HepG2 (cell line): ENCODE data around the gene ENTPD1. TPM values are rescaled to one million over a fixed set of nuclear protein-coding genes. Genes with fewer than 3 reads are reported as not detected.

Experiments used
- CBX2 ChIP-seq, 2 experiments: fragments of 200-600 bp in 1 of 2; sonication (generic); formaldehyde crosslinking in 1 of 2; IDR thresholded peaks; 2 replicates each; pipeline versions ENCODE4 v1.7.0 to v1.8.1; 2018 to 2022; ENCODE audit warnings: low read depth in 2 of 2, low read length in 1 of 2, mild to moderate bottlenecking in 1 of 2, missing genetic modification reagents in 1 of 2
- CENPT ChIP-seq: sonication (generic); formaldehyde crosslinking; IDR thresholded peaks from 2 replicates; pipeline ENCODE4 v1.8.0; 2022; ENCODE audit warnings: low read depth, mild to moderate bottlenecking, moderate library complexity, missing genetic modification reagents
- DPF2 ChIP-seq: sonication (generic); formaldehyde crosslinking; IDR thresholded peaks from 2 replicates; pipeline ENCODE4 v1.4.0; 2020; ENCODE audit warnings: mild to moderate bottlenecking, low read depth, missing genetic modification reagents, borderline replicate concordance
- ETV5 ChIP-seq: IDR thresholded peaks from 2 replicates; pipeline ENCODE4 v1.6.1; 2018; ENCODE audit warnings: missing biosample characterization, missing genetic modification reagents, inconsistent platforms, borderline replicate concordance
- KDM4B ChIP-seq: sonication (generic); formaldehyde crosslinking; IDR thresholded peaks from 2 replicates; pipeline ENCODE4 v1.4.0; 2020; ENCODE audit warnings: missing genetic modification reagents
- KLF16 ChIP-seq, 2 experiments: sonication (generic) in 1 of 2; formaldehyde crosslinking in 1 of 2; IDR thresholded peaks; 2 replicates each; pipeline versions ENCODE4 v1.6.1 to v1.8.0; 2016 to 2023; ENCODE audit warnings: missing genetic modification reagents in 2 of 2, missing compliant biosample characterization in 1 of 2
- NFE2 ChIP-seq: sonication (generic); formaldehyde crosslinking; IDR thresholded peaks from 2 replicates; pipeline ENCODE4 v1.4.0; 2020; ENCODE audit warnings: missing genetic modification reagents
- NFYC ChIP-seq: IDR thresholded peaks from 2 replicates; pipeline ENCODE4 v1.6.1; 2016; ENCODE audit warnings: missing genetic modification reagents, missing compliant biosample characterization
- NRL ChIP-seq: sonication (generic); formaldehyde crosslinking; IDR thresholded peaks from 2 replicates; pipeline ENCODE4 v1.5.0; 2020; ENCODE audit warnings: missing genetic modification reagents, mild to moderate bottlenecking, moderate library complexity, borderline replicate concordance
- PLRG1 ChIP-seq: fragments of 450-650 bp; conservative IDR thresholded peaks from 2 replicates; pipeline ENCODE4 v1.6.1; 2016
- SIN3B ChIP-seq: fragments of 150-350 bp; IDR thresholded peaks from 2 replicates; pipeline ENCODE4 v1.6.1; 2014; ENCODE audit warnings: low read length
- SRY ChIP-seq: sonication (generic); formaldehyde crosslinking; IDR thresholded peaks from 2 replicates; pipeline ENCODE4 v1.8.0; 2022; ENCODE audit warnings: mild to moderate bottlenecking, missing genetic modification reagents
- SUZ12 ChIP-seq: fragments of 150-350 bp; IDR thresholded peaks from 2 replicates; pipeline ENCODE4 v1.6.1; 2014; ENCODE audit warnings: low read depth, low read length
- TEAD3 ChIP-seq: optimal IDR thresholded peaks from 2 replicates; pipeline ENCODE3; 2016; ENCODE audit warnings: borderline replicate concordance
- TOPORS ChIP-seq: sonication (generic); formaldehyde crosslinking; IDR thresholded peaks from 2 replicates; pipeline ENCODE4 v1.8.0; 2023; ENCODE audit warnings: mild to moderate bottlenecking, missing genetic modification reagents
- ZBTB7B ChIP-seq: sonication (generic); formaldehyde crosslinking; IDR thresholded peaks from 2 replicates; pipeline ENCODE4 v1.4.0; 2020; ENCODE audit warnings: missing genetic modification reagents
- ZFY ChIP-seq: sonication (generic); formaldehyde crosslinking; IDR thresholded peaks from 2 replicates; pipeline ENCODE4 v1.4.0; 2020; ENCODE audit warnings: missing genetic modification reagents
- ZNF124 ChIP-seq: sonication (generic); formaldehyde crosslinking; IDR thresholded peaks from 2 replicates; pipeline ENCODE4 v1.4.0; 2020; ENCODE audit warnings: missing genetic modification reagents
- ZNF205 ChIP-seq: IDR thresholded peaks from 2 replicates; pipeline ENCODE4 v1.6.1; 2018; ENCODE audit warnings: missing biosample characterization, missing genetic modification reagents
- ZNF24 ChIP-seq: fragments of 450-650 bp; IDR thresholded peaks from 2 replicates; pipeline ENCODE4 v1.6.1; 2017; ENCODE audit warnings: antibody characterized with exemption, mild to moderate bottlenecking
- ZNF264 ChIP-seq: sonication (generic); formaldehyde crosslinking; IDR thresholded peaks from 2 replicates; pipeline ENCODE4 v1.4.0; 2020; ENCODE audit warnings: missing genetic modification reagents
- ZNF30 ChIP-seq: sonication (generic); formaldehyde crosslinking; IDR thresholded peaks from 2 replicates; pipeline ENCODE4 v1.5.0; 2020; ENCODE audit warnings: mild to moderate bottlenecking, missing genetic modification reagents
- ZNF331 ChIP-seq: sonication (generic); formaldehyde crosslinking; IDR thresholded peaks from 2 replicates; pipeline ENCODE4 v1.4.0; 2020; ENCODE audit warnings: missing genetic modification reagents
- ZNF501 ChIP-seq: sonication (generic); formaldehyde crosslinking; IDR thresholded peaks from 2 replicates; pipeline ENCODE4 v1.5.1; 2020; ENCODE audit warnings: mild to moderate bottlenecking, moderate library complexity, missing genetic modification reagents
- ZNF557 ChIP-seq: sonication (generic); formaldehyde crosslinking; IDR thresholded peaks from 2 replicates; pipeline ENCODE4 v1.4.0; 2020; ENCODE audit warnings: missing genetic modification reagents
- ZNF724P ChIP-seq: sonication (generic); formaldehyde crosslinking; IDR thresholded peaks from 2 replicates; pipeline ENCODE4 v1.8.0; 2022; ENCODE audit warnings: missing genetic modification reagents, borderline replicate concordance
- ZNF772 ChIP-seq: sonication (generic); formaldehyde crosslinking; IDR thresholded peaks from 2 replicates; pipeline ENCODE4 v1.5.0; 2020; ENCODE audit warnings: mild to moderate bottlenecking, missing genetic modification reagents
- ZNF782 ChIP-seq: sonication (generic); formaldehyde crosslinking; IDR thresholded peaks from 2 replicates; pipeline ENCODE4 v1.4.0; 2020; ENCODE audit warnings: missing genetic modification reagents, mild to moderate bottlenecking, borderline replicate concordance
- polyA plus RNA-seq, 8 experiments: library from polyadenylated mRNA; depleted of rRNA in 3 of 8; stranded (reverse) in 7 of 8; unstranded in 1 of 8; fragments of >200 nt; fragmentation: Illumina TruSeq in 4 of 8; extraction: Trizol in 4 of 8; gene quantifications; 2 replicates each; pipeline versions ENCODE4 v1.2.1 to v1.2.3, GENCODE V29; 2011 to 2016; ENCODE audit warnings: low read depth in 4 of 8, missing spikeins in 1 of 8, mixed read lengths in 1 of 8; ENCODE audit not compliant: insufficient read depth in 1 of 8
- total RNA-seq, 5 experiments: library from RNA; depleted of rRNA; stranded (reverse); fragments of >200 nt; fragmentation: Illumina TruSeq; extraction: Trizol; gene quantifications; 2 replicates each; pipeline ENCODE4 v1.2.3, GENCODE V29; 2016; ENCODE audit warnings: low read depth in 1 of 5
- TF ChIP-seq, protein P1 (sequence below): fragments of 450-650 bp; IDR thresholded peaks from 2 replicates; pipeline ENCODE4 v1.6.1; 2016
- TF ChIP-seq, protein P2 (sequence below): sonication (generic); formaldehyde crosslinking; IDR thresholded peaks from 2 replicates; pipeline ENCODE4 v1.4.0; 2020; ENCODE audit warnings: missing genetic modification reagents

ENTPD1 gene
- total and polyA plus RNA-seq, 2 of the 13 experiments (the other 11 are each of a cell fraction or from before 2014, with no cell fraction given), result 0.07 TPM

DNA sequence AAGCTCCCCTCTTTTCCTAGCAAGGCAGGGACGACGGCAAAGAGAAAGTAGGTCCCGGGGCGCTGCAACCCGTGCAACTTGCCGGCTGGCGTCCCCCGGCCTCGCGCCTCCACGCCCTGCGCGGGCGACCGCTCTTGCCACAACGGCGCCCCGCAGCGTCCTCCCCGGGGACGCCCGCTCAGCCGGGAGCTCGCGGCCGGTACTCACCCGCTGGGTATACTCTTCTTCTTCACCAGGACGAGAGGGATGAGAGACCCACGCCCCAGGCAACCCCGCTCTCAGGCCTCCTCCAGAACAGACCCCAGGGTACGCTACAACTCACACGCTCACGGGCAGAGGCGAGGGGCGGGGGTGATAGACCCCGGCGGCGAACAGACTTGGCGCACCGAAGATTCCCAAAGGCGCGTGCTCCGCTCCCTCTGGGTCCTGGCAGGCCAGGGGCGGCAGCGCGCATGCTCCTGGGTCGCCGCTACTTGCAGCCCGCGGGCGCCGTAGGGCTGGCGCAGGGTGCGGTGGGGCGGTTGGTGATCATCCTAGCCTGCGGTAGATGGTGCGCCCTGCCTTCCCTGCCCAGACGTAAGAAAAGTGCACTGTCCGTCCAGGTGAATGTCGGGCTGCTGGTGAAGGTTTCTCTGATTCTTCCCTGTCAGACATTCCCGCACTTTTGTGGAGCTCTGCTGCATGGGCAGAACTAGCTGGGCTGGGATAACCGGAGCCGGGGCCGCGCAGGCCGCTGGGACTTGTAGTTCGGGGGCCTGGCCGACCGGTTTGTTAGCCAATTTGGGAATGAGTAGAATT is 151.7 kb downstream of the ENTPD1 start, which contains the start of gene CC2D2B (continued):
- TF ChIP-seq, protein P1, sequence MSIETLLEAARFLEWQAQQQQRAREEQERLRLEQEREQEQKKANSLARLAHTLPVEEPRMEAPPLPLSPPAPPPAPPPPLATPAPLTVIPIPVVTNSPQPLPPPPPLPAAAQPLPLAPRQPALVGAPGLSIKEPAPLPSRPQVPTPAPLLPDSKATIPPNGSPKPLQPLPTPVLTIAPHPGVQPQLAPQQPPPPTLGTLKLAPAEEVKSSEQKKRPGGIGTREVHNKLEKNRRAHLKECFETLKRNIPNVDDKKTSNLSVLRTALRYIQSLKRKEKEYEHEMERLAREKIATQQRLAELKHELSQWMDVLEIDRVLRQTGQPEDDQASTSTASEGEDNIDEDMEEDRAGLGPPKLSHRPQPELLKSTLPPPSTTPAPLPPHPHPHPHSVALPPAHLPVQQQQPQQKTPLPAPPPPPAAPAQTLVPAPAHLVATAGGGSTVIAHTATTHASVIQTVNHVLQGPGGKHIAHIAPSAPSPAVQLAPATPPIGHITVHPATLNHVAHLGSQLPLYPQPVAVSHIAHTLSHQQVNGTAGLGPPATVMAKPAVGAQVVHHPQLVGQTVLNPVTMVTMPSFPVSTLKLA, result no peak
- no peak for TF ChIP-seq SIN3B
- TF ChIP-seq ZNF501 (CRISPR knock-in tag), result peak; percentile 94
- TF ChIP-seq TEAD3 (CRISPR knock-in tag), result peak; percentile 21
- TF ChIP-seq ZNF724P (CRISPR knock-in tag), result peak; percentile 72
- peak; percentile 38; the same call in 1 of the 2 replicates for TF ChIP-seq ZBTB7B (CRISPR knock-in tag)
- TF ChIP-seq ZNF205, result peak; percentile 52; the same call in 1 of the 2 replicates
- peak; percentile 34; the same call in 1 of the 2 replicates for TF ChIP-seq ZNF331 (CRISPR knock-in tag)
- 0 out of 2 replicates have a peak, but pooled peaks have one; percentile 50 for TF ChIP-seq ZNF557 (CRISPR knock-in tag)
- 0 out of 2 replicates have a peak, but pooled peaks have one; percentile 65 for TF ChIP-seq ZNF782 (CRISPR knock-in tag)
- TF ChIP-seq ZNF264 (CRISPR knock-in tag), result 0 out of 2 replicates have a peak, but pooled peaks have one; percentile 78
- TF ChIP-seq ETV5, result 0 out of 2 replicates have a peak, but pooled peaks have one; percentile 7
- no peak for TF ChIP-seq KDM4B
- TF ChIP-seq ZFY, result peak; percentile 88
- TF ChIP-seq ZNF124, result peak; percentile 68; the same call in 1 of the 2 replicates
- TF ChIP-seq TOPORS (CRISPR knock-in tag), result no peak; the same call in none of the 2 replicates
- peak; percentile 57 for TF ChIP-seq SUZ12
- peak in 1 of 2 experiments; percentile 43; a peak in 2 of 4 replicates for TF ChIP-seq KLF16 (CRISPR knock-in tag; IDR thresholded peaks at IDR 0.05)
- peak; percentile 93 for TF ChIP-seq SRY (CRISPR knock-in tag)
- TF ChIP-seq, protein P2, sequence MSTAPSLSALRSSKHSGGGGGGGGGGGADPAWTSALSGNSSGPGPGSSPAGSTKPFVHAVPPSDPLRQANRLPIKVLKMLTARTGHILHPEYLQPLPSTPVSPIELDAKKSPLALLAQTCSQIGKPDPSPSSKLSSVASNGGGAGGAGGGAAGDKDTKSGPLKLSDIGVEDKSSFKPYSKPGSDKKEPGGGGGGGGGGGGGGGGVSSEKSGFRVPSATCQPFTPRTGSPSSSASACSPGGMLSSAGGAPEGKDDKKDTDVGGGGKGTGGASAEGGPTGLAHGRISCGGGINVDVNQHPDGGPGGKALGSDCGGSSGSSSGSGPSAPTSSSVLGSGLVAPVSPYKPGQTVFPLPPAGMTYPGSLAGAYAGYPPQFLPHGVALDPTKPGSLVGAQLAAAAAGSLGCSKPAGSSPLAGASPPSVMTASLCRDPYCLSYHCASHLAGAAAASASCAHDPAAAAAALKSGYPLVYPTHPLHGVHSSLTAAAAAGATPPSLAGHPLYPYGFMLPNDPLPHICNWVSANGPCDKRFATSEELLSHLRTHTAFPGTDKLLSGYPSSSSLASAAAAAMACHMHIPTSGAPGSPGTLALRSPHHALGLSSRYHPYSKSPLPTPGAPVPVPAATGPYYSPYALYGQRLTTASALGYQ (CRISPR knock-in tag), result no peak
- no peak for TF ChIP-seq NFE2 (CRISPR knock-in tag)
- no peak; the same call in 1 of the 2 replicates for TF ChIP-seq ZNF30 (CRISPR knock-in tag)
- TF ChIP-seq DPF2 (CRISPR knock-in tag), result no peak
- no peak for TF ChIP-seq CBX2 (IDR thresholded peaks at IDR 0.05; ENCODE audit: low read depth, low read length)
- peak; percentile 31; the same call in 1 of the 2 replicates for TF ChIP-seq CBX2 (CRISPR knock-in tag; IDR thresholded peaks at IDR 0.05; ENCODE audit: low read depth)
- peak; percentile 86 for TF ChIP-seq NRL (CRISPR knock-in tag)
- no peak for TF ChIP-seq PLRG1
- TF ChIP-seq CENPT, result no peak
- peak; percentile 81; the same call in 1 of the 2 replicates for TF ChIP-seq ZNF772 (CRISPR knock-in tag)
- TF ChIP-seq ZNF24, result no peak
- TF ChIP-seq NFYC (CRISPR knock-in tag), result no peak
